PFSK-1 (cell line): ENCODE data around the gene PVRIG.

Experiments
- FOXP2 ChIP-seq: optimal IDR thresholded peaks from 2 replicates; pipeline ENCODE3; 2011; ENCODE audit warnings: borderline replicate concordance, control low read depth, inconsistent platforms; ENCODE audit not compliant: insufficient read depth; ENCODE audit errors: extremely low read length, extremely low read depth
- POLR2AphosphoS5 ChIP-seq: IDR thresholded peaks from 2 replicates; pipeline ENCODE4 v1.6.1; 2012; ENCODE audit warnings: low read depth, mild to moderate bottlenecking, control low read depth, low read length, moderate library complexity
- REST ChIP-seq, 2 experiments: IDR thresholded peaks; 2 replicates each; pipeline versions ENCODE4 v1.6.1 to v1.8.0; 2011 to 2012; ENCODE audit warnings: low read depth in 2 of 2, low read length in 2 of 2, control low read depth in 1 of 2, inconsistent platforms in 1 of 2, mild to moderate bottlenecking in 1 of 2, moderate library complexity in 1 of 2; ENCODE audit not compliant: insufficient read depth in 1 of 2
- SIN3A ChIP-seq: IDR thresholded peaks from 2 replicates; pipeline ENCODE4 v1.6.1; 2012; ENCODE audit warnings: mild to moderate bottlenecking, low read length, moderate library complexity, borderline replicate concordance; ENCODE audit not compliant: insufficient read depth
- TAF1 ChIP-seq: IDR thresholded peaks from 2 replicates; pipeline ENCODE4 v1.6.1; 2012; ENCODE audit warnings: low read length, control low read depth, borderline replicate concordance; ENCODE audit not compliant: insufficient read depth

DNA sequence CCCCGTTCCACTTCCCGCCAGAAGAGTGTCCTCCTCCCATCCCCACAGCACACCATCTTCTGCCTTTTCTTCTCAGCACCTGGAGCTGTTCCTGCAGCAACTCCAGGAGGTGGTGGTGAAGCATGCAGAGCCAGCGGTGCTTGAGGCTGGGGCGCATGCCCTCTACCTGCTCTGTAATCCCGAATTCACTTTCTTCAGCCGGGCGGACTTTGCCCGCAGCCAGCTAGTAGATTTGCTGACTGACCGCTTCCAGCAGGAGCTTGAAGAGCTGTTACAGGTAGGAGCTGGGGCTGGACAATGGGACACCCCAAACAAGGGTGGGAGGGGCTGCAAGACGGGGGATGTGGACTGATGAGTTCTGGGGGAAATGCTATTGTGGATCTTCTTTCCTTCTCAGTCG is 19.1 kb upstream of the PVRIG start:
- TF ChIP-seq REST (IDR thresholded peaks at IDR 0.05; ENCODE audit: insufficient read depth in 1 of 2, low read depth in 2 of 2, low read length in 2 of 2) (no peak), POLR2AphosphoS5 (no peak), FOXP2 (no peak), SIN3A (no peak), TAF1 (no peak)
